OCI-LY3 (cell line): ENCODE results near the gene RFXAP.

Source experiments
- CTCF ChIP-seq: fragments of 200-600, 300-600 bp; sonication (generic); IDR thresholded peaks from 2 replicates; pipeline ENCODE4 v1.5.1; 2014; ENCODE audit warnings: antibody characterized with exemption, low read length, low read depth
- EZH2phosphoT487 ChIP-seq: fragments of 200-600 bp; shearing (Covaris generic); IDR thresholded peaks from 2 replicates; pipeline ENCODE4 v1.6.1; 2018; ENCODE audit warnings: antibody characterized with exemption, mixed run types, low read depth

- TF ChIP-seq CTCF (no peak), EZH2phosphoT487 (no peak)
Observed at GRCh38 chr13:36787181-36787580, 31.8 kb upstream of the RFXAP start.
